ENCODE measurements around the gene HSPB7. TPM values are rescaled to one million over a fixed set of nuclear protein-coding genes. Genes with fewer than 3 reads are reported as not detected.
A peak's percentile ranks its signal among the peaks of the same experiment; 100 is the strongest.
"Not testable (repeated sequence)": the region's sequence is repeated elsewhere in the genome, so short reads cannot be mapped to it uniquely, and the experiment has no call there.

HSPB7 gene
- total RNA-seq, 6 experiments from 2014 or later: 15.5 to 40.6 (median 33.0) TPM

GRCh38 chr1:16033103-16033632, 15.3 kb upstream of the HSPB7 start:
- H3K4me1 Mint-ChIP-seq (ENCODE audit: low read depth); H3K36me3 Mint-ChIP-seq (ENCODE audit: low read depth): not testable (repeated sequence)

GRCh38 chr1:16032388-16033102, 14.7 kb upstream of the HSPB7 start:
- peak; percentile 77 for DNase-seq
- Mint-ChIP-seq H3K4me1 (ENCODE audit: low read depth) (peaks cover 7% of the 10 kb centered on the region), H3K36me3 (ENCODE audit: low read depth) (no peaks in the 10 kb centered on the region), H3K27ac (no peak overlapping the region), H3K27me3 (ENCODE audit: insufficient read depth) (peaks cover 5% of the 10 kb centered on the region), H3K4me3 (no peak overlapping the region), H3K9me3 (no peaks in the 10 kb centered on the region)
- TF ChIP-seq, protein P1, sequence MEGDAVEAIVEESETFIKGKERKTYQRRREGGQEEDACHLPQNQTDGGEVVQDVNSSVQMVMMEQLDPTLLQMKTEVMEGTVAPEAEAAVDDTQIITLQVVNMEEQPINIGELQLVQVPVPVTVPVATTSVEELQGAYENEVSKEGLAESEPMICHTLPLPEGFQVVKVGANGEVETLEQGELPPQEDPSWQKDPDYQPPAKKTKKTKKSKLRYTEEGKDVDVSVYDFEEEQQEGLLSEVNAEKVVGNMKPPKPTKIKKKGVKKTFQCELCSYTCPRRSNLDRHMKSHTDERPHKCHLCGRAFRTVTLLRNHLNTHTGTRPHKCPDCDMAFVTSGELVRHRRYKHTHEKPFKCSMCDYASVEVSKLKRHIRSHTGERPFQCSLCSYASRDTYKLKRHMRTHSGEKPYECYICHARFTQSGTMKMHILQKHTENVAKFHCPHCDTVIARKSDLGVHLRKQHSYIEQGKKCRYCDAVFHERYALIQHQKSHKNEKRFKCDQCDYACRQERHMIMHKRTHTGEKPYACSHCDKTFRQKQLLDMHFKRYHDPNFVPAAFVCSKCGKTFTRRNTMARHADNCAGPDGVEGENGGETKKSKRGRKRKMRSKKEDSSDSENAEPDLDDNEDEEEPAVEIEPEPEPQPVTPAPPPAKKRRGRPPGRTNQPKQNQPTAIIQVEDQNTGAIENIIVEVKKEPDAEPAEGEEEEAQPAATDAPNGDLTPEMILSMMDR (IDR thresholded peaks at IDR 0.05): peak; percentile 96

More at GRCh38 chr1:16033103-16033632, 15.3 kb upstream of the HSPB7 start:
- peaks cover 10% of the 10 kb centered on the region for H3K27me3 Mint-ChIP-seq (ENCODE audit: insufficient read depth)
- H3K4me3 Mint-ChIP-seq, H3K9me3 Mint-ChIP-seq, DNase-seq, H3K27ac Mint-ChIP-seq: not testable (repeated sequence)
- TF ChIP-seq, protein P1 (IDR thresholded peaks at IDR 0.05): peak; percentile 54

- no peaks in the 10 kb centered on the region for H3K36me3 Mint-ChIP-seq (ENCODE audit: low read depth)
- no peak for DNase-seq
- H3K27ac Mint-ChIP-seq: no peak overlapping the region
- H3K27me3 Mint-ChIP-seq (ENCODE audit: insufficient read depth): peaks cover 3% of the 10 kb centered on the region
- TF ChIP-seq, protein P1 (IDR thresholded peaks at IDR 0.05): no peak
- no peaks in the 10 kb centered on the region for H3K9me3 Mint-ChIP-seq
- H3K4me3 Mint-ChIP-seq: no peak overlapping the region
- peaks cover 7% of the 10 kb centered on the region for H3K4me1 Mint-ChIP-seq (ENCODE audit: low read depth)
Observed at GRCh38 chr1:16031551-16031950, 13.7 kb upstream of the HSPB7 start.

DNA sequence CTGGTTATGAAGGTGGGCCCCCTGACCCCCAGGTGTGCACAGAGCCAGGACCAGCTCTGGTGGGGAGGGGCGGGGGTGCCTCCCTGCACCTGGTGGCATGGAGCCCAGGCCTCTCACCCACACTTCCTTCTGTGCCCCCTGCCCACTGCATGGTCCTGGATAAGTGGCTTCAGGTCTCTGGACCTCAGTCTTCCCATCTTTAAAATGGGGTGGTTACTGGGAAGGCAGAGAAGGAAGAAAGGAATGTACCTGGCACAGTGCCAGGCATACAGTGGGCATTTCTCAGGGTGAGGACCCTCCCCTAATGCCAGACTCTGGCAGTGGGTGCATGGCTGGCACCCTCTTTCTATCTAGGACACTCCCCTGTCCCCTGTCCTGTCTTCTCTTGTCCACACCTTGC, 11.4 kb upstream of the HSPB7 start:
- H3K4me3 Mint-ChIP-seq: no peak overlapping the region
- no peaks in the 10 kb centered on the region for H3K9me3 Mint-ChIP-seq
- peaks cover 7% of the 10 kb centered on the region for H3K4me1 Mint-ChIP-seq (ENCODE audit: low read depth)
- no peaks in the 10 kb centered on the region for H3K36me3 Mint-ChIP-seq (ENCODE audit: low read depth)
- no peak for DNase-seq
- TF ChIP-seq, protein P1 (IDR thresholded peaks at IDR 0.05): no peak
- H3K27me3 Mint-ChIP-seq (ENCODE audit: insufficient read depth): peaks cover 3% of the 10 kb centered on the region
- no peak overlapping the region for H3K27ac Mint-ChIP-seq

GRCh38 chr1:16029003-16029268, 11.1 kb upstream of the HSPB7 start:
- not testable (repeated sequence) for DNase-seq; H3K36me3 Mint-ChIP-seq (ENCODE audit: low read depth); H3K27me3 Mint-ChIP-seq (ENCODE audit: insufficient read depth); H3K4me1 Mint-ChIP-seq (ENCODE audit: low read depth); H3K4me3 Mint-ChIP-seq; H3K27ac Mint-ChIP-seq; H3K9me3 Mint-ChIP-seq
- TF ChIP-seq, protein P1 (IDR thresholded peaks at IDR 0.05): 0 out of 2 replicates have a peak, but pooled peaks have one; percentile 3

All from HFFc6 (cell line).